ENCODE data around the gene FAM117B. TPM values are rescaled to one million over a fixed set of nuclear protein-coding genes. Genes with fewer than 3 reads are reported as not detected.
"Not testable (repeated sequence)": the region's sequence is repeated elsewhere in the genome, so short reads cannot be mapped to it uniquely, and the experiment has no call there.

Gene FAM117B
- total RNA-seq, 1 experiment from 2014 or later = 0.40 TPM

- no peak for DNase-seq
- Histone ChIP-seq H3K4me3 (no peak overlapping the region), H3K27me3 (no peaks in the 10 kb centered on the region), H3K9me3 (peaks cover 10% of the 10 kb centered on the region), H3K36me3 (no peaks in the 10 kb centered on the region)
Measured at GRCh38 chr2:202681688-202682205, 47.0 kb downstream of the FAM117B start.

GRCh38 chr2:202682274-202682673 is 47.5 kb downstream of the FAM117B start:
- no peaks in the 10 kb centered on the region for H3K36me3 ChIP-seq
- H3K9me3 ChIP-seq = peaks cover 10% of the 10 kb centered on the region

GRCh38 chr2:202687276-202687675 is 52.5 kb downstream of the FAM117B start:
- Histone ChIP-seq H3K4me3 (no peak overlapping the region), H3K9me3 (peaks cover 5% of the 10 kb centered on the region; the same call in 1 of the 2 replicates), H3K36me3 (no peaks in the 10 kb centered on the region), H3K27me3 (no peaks in the 10 kb centered on the region)
- peak; percentile 26 for DNase-seq

More at GRCh38 chr2:202682274-202682673, 47.5 kb downstream of the FAM117B start:
- no peak overlapping the region for H3K4me3 ChIP-seq
- DNase-seq = no peak
- no peaks in the 10 kb centered on the region for H3K27me3 ChIP-seq

- Histone ChIP-seq H3K27me3 (no peaks in the 10 kb centered on the region), H3K4me3 (no peak overlapping the region), H3K36me3 (no peaks in the 10 kb centered on the region), H3K9me3 (no peaks in the 10 kb centered on the region)
- no peak for DNase-seq
Measured at GRCh38 chr2:202689459-202689858, 54.7 kb downstream of the FAM117B start.

GRCh38 chr2:202689898-202690297 is 55.1 kb downstream of the FAM117B start:
- Histone ChIP-seq H3K9me3 (no peaks in the 10 kb centered on the region), H3K27me3 (no peaks in the 10 kb centered on the region), H3K36me3 (no peaks in the 10 kb centered on the region), H3K4me3 (no peak overlapping the region)
- DNase-seq = no peak

- Histone ChIP-seq H3K4me3 (no peak overlapping the region), H3K27me3 (no peaks in the 10 kb centered on the region), H3K9me3 (no peaks in the 10 kb centered on the region), H3K36me3 (no peaks in the 10 kb centered on the region)
- no peak for DNase-seq
Measured at GRCh38 chr2:202690321-202690900, 55.6 kb downstream of the FAM117B start.

- DNase-seq = no peak
- H3K36me3 ChIP-seq = no peaks in the 10 kb centered on the region
- no peaks in the 10 kb centered on the region for H3K9me3 ChIP-seq
- H3K4me3 ChIP-seq = no peak overlapping the region
- H3K27me3 ChIP-seq = no peaks in the 10 kb centered on the region
Measured at GRCh38 chr2:202693503-202693902, 58.7 kb downstream of the FAM117B start.

- Histone ChIP-seq H3K4me3 (no peak overlapping the region), H3K36me3 (no peaks in the 10 kb centered on the region), H3K27me3 (no peaks in the 10 kb centered on the region), H3K9me3 (no peaks in the 10 kb centered on the region)
- DNase-seq = no peak
Measured at GRCh38 chr2:202695166-202695565, 60.4 kb downstream of the FAM117B start.

- Histone ChIP-seq H3K27me3 (no peaks in the 10 kb centered on the region), H3K4me3 (no peak overlapping the region), H3K9me3 (no peaks in the 10 kb centered on the region), H3K36me3 (no peaks in the 10 kb centered on the region)
- DNase-seq = no peak
Measured at GRCh38 chr2:202700075-202700901, 65.5 kb downstream of the FAM117B start.

- no peak overlapping the region for H3K4me3 ChIP-seq
Measured at GRCh38 chr2:202703091-202703490, 68.3 kb downstream of the FAM117B start.

GRCh38 chr2:202704248-202704647 is 69.5 kb downstream of the FAM117B start:
- no peaks in the 10 kb centered on the region for H3K27me3 ChIP-seq
- no peak overlapping the region for H3K4me3 ChIP-seq
- no peak for DNase-seq
- no peaks in the 10 kb centered on the region for H3K9me3 ChIP-seq
- H3K36me3 ChIP-seq = no peaks in the 10 kb centered on the region

More at GRCh38 chr2:202703091-202703490, 68.3 kb downstream of the FAM117B start:
- Histone ChIP-seq H3K27me3 (no peaks in the 10 kb centered on the region), H3K9me3 (no peaks in the 10 kb centered on the region), H3K36me3 (no peaks in the 10 kb centered on the region)
- no peak for DNase-seq

- Histone ChIP-seq H3K9me3 (no peaks in the 10 kb centered on the region), H3K4me3 (no peak overlapping the region), H3K27me3 (no peaks in the 10 kb centered on the region), H3K36me3 (no peaks in the 10 kb centered on the region)
- DNase-seq = no peak
Measured at GRCh38 chr2:202705446-202706020, 70.8 kb downstream of the FAM117B start.

- not testable (repeated sequence) for H3K4me3 ChIP-seq, H3K27me3 ChIP-seq, DNase-seq, H3K36me3 ChIP-seq
- peaks cover 17% of the 10 kb centered on the region for H3K9me3 ChIP-seq
Measured at GRCh38 chr2:202714971-202715935, 80.5 kb downstream of the FAM117B start.

- DNase-seq = no peak
- Histone ChIP-seq H3K36me3 (no peaks in the 10 kb centered on the region), H3K27me3 (no peaks in the 10 kb centered on the region), H3K4me3 (no peak overlapping the region), H3K9me3 (peaks cover 17% of the 10 kb centered on the region)
Measured at GRCh38 chr2:202716114-202716718, 81.4 kb downstream of the FAM117B start.

GRCh38 chr2:202716953-202717597 is 82.3 kb downstream of the FAM117B start:
- no peak for DNase-seq
- Histone ChIP-seq H3K4me3 (no peak overlapping the region), H3K9me3 (peaks cover 10% of the 10 kb centered on the region), H3K27me3 (no peaks in the 10 kb centered on the region), H3K36me3 (no peaks in the 10 kb centered on the region)

All from MG63 (cell line).